ENCODE data around the gene GID8. TPM values are rescaled to one million over a fixed set of nuclear protein-coding genes. Genes with fewer than 3 reads are reported as not detected.
A peak's percentile ranks its signal among the peaks of the same experiment; 100 is the strongest.

Gene GID8
- total and polyA plus RNA-seq, 9 donors: 23.6 to 54.3 (median 43.3) TPM

DNA sequence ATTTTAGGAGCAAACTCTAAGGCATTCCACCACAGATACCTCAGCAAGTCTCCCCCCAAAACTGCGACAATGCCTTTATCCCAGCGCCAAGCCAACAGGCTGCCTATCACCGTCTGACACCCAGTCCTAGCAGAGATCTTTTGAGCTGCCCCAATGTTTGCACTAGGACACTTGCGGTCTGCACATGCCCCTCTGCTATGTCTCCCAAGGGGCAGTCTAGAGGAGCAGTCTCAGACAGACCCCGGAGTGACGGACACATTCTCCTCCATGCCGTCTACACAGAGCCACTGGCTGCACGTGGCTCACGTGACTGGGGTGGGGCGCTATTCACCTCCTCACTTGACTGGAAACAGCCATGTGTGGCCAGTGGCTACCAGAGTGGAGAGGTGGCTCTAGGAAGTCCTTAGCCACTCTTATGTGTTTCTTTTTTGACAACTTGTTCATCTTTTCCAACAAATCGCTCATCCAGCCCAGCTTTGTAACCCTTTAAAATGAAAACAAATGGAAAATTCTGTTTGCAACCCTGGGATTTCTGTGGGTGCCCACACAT, 27.7 kb upstream of the GID8 start:
- intact Hi-C loops (cut with DNase I): no loop called here
- no peaks in the 10 kb centered on the region for H3K9me3 ChIP-seq
- TF ChIP-seq POLR2A (IDR thresholded peaks at IDR 0.05) (no peak), CTCF (IDR thresholded peaks at IDR 0.05) (no peak), EP300 (IDR thresholded peaks at IDR 0.05) (no peak)
- H3K4me1 ChIP-seq (ENCODE audit: insufficient read depth): peaks cover 8% of the 10 kb centered on the region
- peaks cover 4% of the 10 kb centered on the region for H3K36me3 ChIP-seq
- no peaks in the 10 kb centered on the region for H3K27me3 ChIP-seq
- H3K4me3 ChIP-seq: no peak overlapping the region
- WGBS, 3 donors: 89 to 92% (median 89%) methylated on average over 11 of the region's 11 CpGs
- no peak overlapping the region for H3K27ac ChIP-seq
- DNase-seq: no peak

GRCh38 chr20:62910777-62911497, 27.0 kb upstream of the GID8 start:
- intact Hi-C loops (cut with DNase I): no loop called here
- Histone ChIP-seq H3K27me3 (no peaks in the 10 kb centered on the region), H3K9me3 (no peaks in the 10 kb centered on the region), H3K4me3 (no peak overlapping the region), H3K27ac (no peak overlapping the region), H3K36me3 (peaks cover 4% of the 10 kb centered on the region), H3K4me1 (ENCODE audit: insufficient read depth) (peaks cover 8% of the 10 kb centered on the region)
- DNase-seq: no peak
- TF ChIP-seq POLR2A (IDR thresholded peaks at IDR 0.05): no peak
- TF ChIP-seq EP300 (IDR thresholded peaks at IDR 0.05): no peak
- no peak for TF ChIP-seq CTCF (IDR thresholded peaks at IDR 0.05)
- WGBS, 3 donors: 86 to 93% (median 90%) methylated on average over 45 of the region's 45 CpGs

- Histone ChIP-seq H3K4me3 (no peak overlapping the region), H3K27me3 (no peaks in the 10 kb centered on the region), H3K27ac (no peak overlapping the region), H3K4me1 (ENCODE audit: insufficient read depth) (peaks cover 8% of the 10 kb centered on the region), H3K9me3 (no peaks in the 10 kb centered on the region), H3K36me3 (peaks cover 2% of the 10 kb centered on the region)
- peak in 1 of 5 donors; percentile 6 for DNase-seq
- intact Hi-C loops (cut with DNase I): no loop called here
- 79 to 83% (median 82%) methylated on average over 10 of the region's 10 CpGs for WGBS, 3 donors
- TF ChIP-seq CTCF (IDR thresholded peaks at IDR 0.05) (no peak), POLR2A (IDR thresholded peaks at IDR 0.05) (no peak), EP300 (IDR thresholded peaks at IDR 0.05) (no peak)
Measured at GRCh38 chr20:62911701-62912280, 26.2 kb upstream of the GID8 start.

- intact Hi-C loops (cut with DNase I): no loop called here
- no peaks in the 10 kb centered on the region for H3K9me3 ChIP-seq
- no peaks in the 10 kb centered on the region for H3K36me3 ChIP-seq
- DNase-seq: peak in 1 of 5 donors; percentile 3
- no peak overlapping the region for H3K4me3 ChIP-seq
- peaks cover 14% of the 10 kb centered on the region for H3K4me1 ChIP-seq (ENCODE audit: insufficient read depth)
- WGBS, 3 donors: 73 to 83% (median 76%) methylated on average over 7 of the region's 7 CpGs
- no peaks in the 10 kb centered on the region for H3K27me3 ChIP-seq
- no peak for TF ChIP-seq CTCF (IDR thresholded peaks at IDR 0.05)
- no peak for TF ChIP-seq POLR2A (IDR thresholded peaks at IDR 0.05)
- TF ChIP-seq EP300 (IDR thresholded peaks at IDR 0.05): no peak
- no peak overlapping the region for H3K27ac ChIP-seq
Measured at GRCh38 chr20:62913043-62913630, 24.8 kb upstream of the GID8 start.
